ENCODE measurements around the gene CT55.
"Not testable (repeated sequence)": the region's sequence is repeated elsewhere in the genome, so short reads cannot be mapped to it uniquely, and the experiment has no call there.

Gene CT55

GRCh38 chrX:135170877-135171519, at the start of gene CT55:
Gene CT55, minus strand, starts transcription at chrX:135171398. Its CDS starts 227 bp downstream, at chrX:135171171.
- in situ Hi-C loops (cut with MboI; ENCODE audit: low sequenced_read_pairs) = no loop called here

- in situ Hi-C loops (cut with MboI; ENCODE audit: low sequenced_read_pairs) = no loop called here
These were observed 42.1 kb upstream of the CT55 start for GRCh38 chrX:135213200-135213844.

GRCh38 chrX:135206427-135206826, 35.2 kb upstream of the CT55 start:
- in situ Hi-C loops (cut with MboI; ENCODE audit: low sequenced_read_pairs) = not testable (repeated sequence)

GRCh38 chrX:135200297-135200696, 29.1 kb upstream of the CT55 start:
- in situ Hi-C loops (cut with MboI; ENCODE audit: low sequenced_read_pairs) = no loop called here

- in situ Hi-C loops (cut with MboI; ENCODE audit: low sequenced_read_pairs) = no loop called here
These were observed 23.5 kb upstream of the CT55 start for GRCh38 chrX:135194684-135195083.

- in situ Hi-C loops (cut with MboI; ENCODE audit: low sequenced_read_pairs) = no loop called here
These were observed 22.5 kb upstream of the CT55 start for GRCh38 chrX:135193740-135194139.

GRCh38 chrX:135191838-135192237, 20.6 kb upstream of the CT55 start:
- in situ Hi-C loops (cut with MboI; ENCODE audit: low sequenced_read_pairs) = no loop called here

GRCh38 chrX:135185795-135186443, 14.7 kb upstream of the CT55 start:
- in situ Hi-C loops (cut with MboI; ENCODE audit: low sequenced_read_pairs) = no loop called here

- in situ Hi-C loops (cut with MboI; ENCODE audit: low sequenced_read_pairs) = no loop called here
These were observed 7.4 kb upstream of the CT55 start for GRCh38 chrX:135178636-135179035.

- in situ Hi-C loops (cut with MboI; ENCODE audit: low sequenced_read_pairs) = no loop called here
These were observed 730 bp downstream of the CT55 start for GRCh38 chrX:135170468-135170867.

- in situ Hi-C loops (cut with MboI; ENCODE audit: low sequenced_read_pairs) = not testable (repeated sequence)
These were observed 1.7 kb downstream of the CT55 start for GRCh38 chrX:135169534-135169933.

- in situ Hi-C loops (cut with MboI; ENCODE audit: low sequenced_read_pairs) = no loop called here
These were observed 2.7 kb downstream of the CT55 start for GRCh38 chrX:135168486-135168885.

GRCh38 chrX:135154688-135155087, 16.5 kb downstream of the CT55 start:
- in situ Hi-C loops (cut with MboI; ENCODE audit: low sequenced_read_pairs) = not testable (repeated sequence)

GRCh38 chrX:135126145-135126544, 45.1 kb downstream of the CT55 start:
- in situ Hi-C loops (cut with MboI; ENCODE audit: low sequenced_read_pairs) = not testable (repeated sequence)

- in situ Hi-C loops (cut with MboI; ENCODE audit: low sequenced_read_pairs) = not testable (repeated sequence)
These were observed 51.1 kb downstream of the CT55 start, which contains the start of gene ETDB for GRCh38 chrX:135120056-135120576. Gene ETDB, minus strand, starts transcription at chrX:135120526. Its CDS starts 1,265 bp downstream, at chrX:135119261.

- in situ Hi-C loops (cut with MboI; ENCODE audit: low sequenced_read_pairs) = not testable (repeated sequence)
These were observed 55.1 kb downstream of the CT55 start for GRCh38 chrX:135116064-135116463.

GRCh38 chrX:135114392-135114791, 56.8 kb downstream of the CT55 start:
- in situ Hi-C loops (cut with MboI; ENCODE audit: low sequenced_read_pairs) = no loop called here

GRCh38 chrX:135112743-135113142, 58.5 kb downstream of the CT55 start:
- in situ Hi-C loops (cut with MboI; ENCODE audit: low sequenced_read_pairs) = no loop called here

- in situ Hi-C loops (cut with MboI; ENCODE audit: low sequenced_read_pairs) = no loop called here
These were observed 59.0 kb downstream of the CT55 start for GRCh38 chrX:135112096-135112729.

- in situ Hi-C loops (cut with MboI; ENCODE audit: low sequenced_read_pairs) = no loop called here
These were observed 61.6 kb downstream of the CT55 start for GRCh38 chrX:135109554-135109953.
